ENCODE data around the gene SUV39H2. TPM values are rescaled to one million over a fixed set of nuclear protein-coding genes. Genes with fewer than 3 reads are reported as not detected.
A peak's percentile ranks its signal among the peaks of the same experiment; 100 is the strongest.
"Not testable (repeated sequence)": the region's sequence is repeated elsewhere in the genome, so short reads cannot be mapped to it uniquely, and the experiment has no call there.

The SUV39H2 gene
- total RNA-seq, 1 experiment from 2014 or later, result 6.4 TPM

DNA sequence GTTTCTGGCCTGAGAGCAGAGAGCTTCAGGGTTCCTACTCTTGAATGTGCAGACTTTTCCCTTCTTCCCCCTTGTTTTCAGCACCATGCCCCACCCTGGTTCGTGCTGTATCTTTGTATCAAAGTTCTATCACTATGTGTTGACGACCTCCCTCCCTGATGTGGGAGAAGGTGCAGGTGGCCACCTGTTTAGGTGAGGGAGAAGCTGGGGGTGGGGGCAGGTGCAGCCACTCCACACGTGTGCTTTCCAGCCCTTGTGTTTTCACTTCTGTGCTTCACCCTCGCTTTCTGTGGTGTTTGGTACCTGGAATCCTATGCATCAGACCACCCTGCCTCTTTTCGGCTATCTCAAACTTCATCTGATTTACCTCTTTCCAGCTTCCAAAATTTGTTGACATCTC lies 19.6 kb upstream of the SUV39H2 start:
- TF ChIP-seq, protein P1, sequence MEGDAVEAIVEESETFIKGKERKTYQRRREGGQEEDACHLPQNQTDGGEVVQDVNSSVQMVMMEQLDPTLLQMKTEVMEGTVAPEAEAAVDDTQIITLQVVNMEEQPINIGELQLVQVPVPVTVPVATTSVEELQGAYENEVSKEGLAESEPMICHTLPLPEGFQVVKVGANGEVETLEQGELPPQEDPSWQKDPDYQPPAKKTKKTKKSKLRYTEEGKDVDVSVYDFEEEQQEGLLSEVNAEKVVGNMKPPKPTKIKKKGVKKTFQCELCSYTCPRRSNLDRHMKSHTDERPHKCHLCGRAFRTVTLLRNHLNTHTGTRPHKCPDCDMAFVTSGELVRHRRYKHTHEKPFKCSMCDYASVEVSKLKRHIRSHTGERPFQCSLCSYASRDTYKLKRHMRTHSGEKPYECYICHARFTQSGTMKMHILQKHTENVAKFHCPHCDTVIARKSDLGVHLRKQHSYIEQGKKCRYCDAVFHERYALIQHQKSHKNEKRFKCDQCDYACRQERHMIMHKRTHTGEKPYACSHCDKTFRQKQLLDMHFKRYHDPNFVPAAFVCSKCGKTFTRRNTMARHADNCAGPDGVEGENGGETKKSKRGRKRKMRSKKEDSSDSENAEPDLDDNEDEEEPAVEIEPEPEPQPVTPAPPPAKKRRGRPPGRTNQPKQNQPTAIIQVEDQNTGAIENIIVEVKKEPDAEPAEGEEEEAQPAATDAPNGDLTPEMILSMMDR (conservative IDR thresholded peaks at IDR 0.05; ENCODE audit: low read depth, low read length), result no peak
- TF ChIP-seq EZH2 (IDR thresholded peaks at IDR 0.05; ENCODE audit: low read length, unreplicated experiment), result no peak
- TF ChIP-seq EZH2phosphoT487 (IDR thresholded peaks at IDR 0.05; ENCODE audit: borderline replicate concordance, low read length), result no peak
- Histone ChIP-seq H3F3A (ENCODE audit: low read length, unreplicated experiment) (no peaks in the 10 kb centered on the region), H3K9ac (ENCODE audit: low read length) (no peak overlapping the region), H3K9me3 (ENCODE audit: low read length) (no peaks in the 10 kb centered on the region), H3K4me1 (ENCODE audit: insufficient read depth, low read length) (no peaks in the 10 kb centered on the region), H3K9me2 (replicated peaks; ENCODE audit: low read length) (no peaks in the 10 kb centered on the region), H3K27me3 (ENCODE audit: low read length) (no peaks in the 10 kb centered on the region), H3K4me3 (ENCODE audit: low read length) (no peak overlapping the region), H2AFZ (ENCODE audit: low read length) (no peak overlapping the region), H3K4me2 (ENCODE audit: low read length) (no peak overlapping the region), H3K27ac (ENCODE audit: low read length) (no peak overlapping the region), H4K20me1 (ENCODE audit: low read length) (no peaks in the 10 kb centered on the region), H3K36me3 (ENCODE audit: low read depth, low read length) (no peaks in the 10 kb centered on the region), H3K79me2 (ENCODE audit: low read length) (no peaks in the 10 kb centered on the region)
- no TSS peak for BruUV-seq (replicated peaks)
- POLR2A ChIA-PET (ENCODE audit: unreplicated experiment), result no interaction called here
- no peak for DNase-seq
- no peak for ATAC-seq
- intact Hi-C loops (cut with micrococcal nuclease), result no loop called here
- CTCF ChIA-PET, result no interaction called here

DNA sequence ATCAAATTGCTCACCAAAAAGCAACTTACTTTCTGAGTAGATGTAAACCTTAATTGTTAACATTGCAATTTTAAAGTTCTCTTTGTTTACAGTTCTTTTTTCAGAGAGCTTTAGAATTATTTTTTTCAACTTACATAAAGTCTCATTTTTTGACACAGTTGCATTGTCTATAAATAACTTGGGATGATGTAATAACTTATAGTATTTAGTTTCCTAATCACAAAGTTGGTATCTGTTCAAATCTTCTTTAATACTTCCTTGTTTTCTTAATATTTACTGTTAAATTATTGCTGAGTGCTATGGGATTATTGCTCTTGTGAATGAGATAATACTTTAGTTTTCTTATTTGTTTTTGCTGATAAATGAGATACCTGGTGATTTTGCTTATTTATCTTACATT lies 18.9 kb upstream of the SUV39H2 start:
- TF ChIP-seq, protein P1 (conservative IDR thresholded peaks at IDR 0.05; ENCODE audit: low read depth, low read length), result no peak
- H3K9ac ChIP-seq (ENCODE audit: low read length), result no peak overlapping the region
- no TSS peak for BruUV-seq (replicated peaks)
- H3K9me2 ChIP-seq (replicated peaks; ENCODE audit: low read length), result no peaks in the 10 kb centered on the region
- no peak overlapping the region for H3K27ac ChIP-seq (ENCODE audit: low read length)
- ChIA-PET CTCF (no interaction called here), POLR2A (ENCODE audit: unreplicated experiment) (no interaction called here)
- no peak overlapping the region for H2AFZ ChIP-seq (ENCODE audit: low read length)
- no peaks in the 10 kb centered on the region for H3K4me1 ChIP-seq (ENCODE audit: insufficient read depth, low read length)
- no peaks in the 10 kb centered on the region for H4K20me1 ChIP-seq (ENCODE audit: low read length)
- H3K4me2 ChIP-seq (ENCODE audit: low read length), result no peak overlapping the region
- H3K79me2 ChIP-seq (ENCODE audit: low read length), result no peaks in the 10 kb centered on the region
- H3K9me3 ChIP-seq (ENCODE audit: low read length), result no peaks in the 10 kb centered on the region
- ATAC-seq (no peak), DNase-seq (no peak)
- H3K4me3 ChIP-seq (ENCODE audit: low read length), result no peak overlapping the region
- no peaks in the 10 kb centered on the region for H3K36me3 ChIP-seq (ENCODE audit: low read depth, low read length)
- intact Hi-C loops (cut with micrococcal nuclease), result no loop called here
- H3F3A ChIP-seq (ENCODE audit: low read length, unreplicated experiment), result no peaks in the 10 kb centered on the region
- no peaks in the 10 kb centered on the region for H3K27me3 ChIP-seq (ENCODE audit: low read length)

DNA sequence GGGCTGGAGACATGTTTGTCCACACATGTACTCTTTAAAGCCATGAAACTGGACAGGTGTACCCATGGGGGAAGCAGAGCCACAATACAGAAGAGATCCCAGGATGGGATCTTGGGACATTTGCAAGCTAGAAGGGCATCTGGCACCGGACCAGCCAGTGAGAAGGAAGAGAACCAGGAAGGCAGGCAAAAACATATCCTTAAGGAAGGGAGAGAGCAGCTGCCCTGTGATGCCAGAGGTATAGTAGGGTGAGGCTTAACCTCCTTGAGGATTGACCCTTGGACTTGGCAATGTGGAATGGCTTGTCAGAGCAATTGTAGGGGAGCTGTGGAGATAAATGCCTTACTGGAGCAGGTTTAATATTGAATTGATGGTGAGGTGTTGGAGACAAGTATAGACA lies 17.9 kb upstream of the SUV39H2 start:
- no TSS peak for BruUV-seq (replicated peaks)
- Histone ChIP-seq H4K20me1 (ENCODE audit: low read length) (no peaks in the 10 kb centered on the region), H3F3A (ENCODE audit: low read length, unreplicated experiment) (no peaks in the 10 kb centered on the region), H3K79me2 (ENCODE audit: low read length) (no peaks in the 10 kb centered on the region), H3K27me3 (ENCODE audit: low read length) (no peaks in the 10 kb centered on the region), H3K9me2 (replicated peaks; ENCODE audit: low read length) (no peaks in the 10 kb centered on the region), H3K4me3 (ENCODE audit: low read length) (no peak overlapping the region), H3K36me3 (ENCODE audit: low read depth, low read length) (no peaks in the 10 kb centered on the region), H3K9ac (ENCODE audit: low read length) (no peak overlapping the region), H3K27ac (ENCODE audit: low read length) (no peak overlapping the region), H3K4me2 (ENCODE audit: low read length) (no peak overlapping the region), H3K4me1 (ENCODE audit: insufficient read depth, low read length) (no peaks in the 10 kb centered on the region), H2AFZ (ENCODE audit: low read length) (no peak overlapping the region), H3K9me3 (ENCODE audit: low read length) (no peaks in the 10 kb centered on the region)
- POLR2A ChIA-PET (ENCODE audit: unreplicated experiment), result interaction anchor here (0.6 kb wide), 1 partner anchor 92 kb away, joined by 4 read pairs; no protein-coding TSS in a partner anchor
- ATAC-seq, result no peak
- no peak for TF ChIP-seq EZH2phosphoT487 (IDR thresholded peaks at IDR 0.05; ENCODE audit: borderline replicate concordance, low read length)
- TF ChIP-seq, protein P1 (conservative IDR thresholded peaks at IDR 0.05; ENCODE audit: low read depth, low read length), result no peak
- TF ChIP-seq EZH2 (IDR thresholded peaks at IDR 0.05; ENCODE audit: low read length, unreplicated experiment), result no peak
- CTCF ChIA-PET, result no interaction called here
- intact Hi-C loops (cut with micrococcal nuclease), result no loop called here
- DNase-seq, result no peak

DNA sequence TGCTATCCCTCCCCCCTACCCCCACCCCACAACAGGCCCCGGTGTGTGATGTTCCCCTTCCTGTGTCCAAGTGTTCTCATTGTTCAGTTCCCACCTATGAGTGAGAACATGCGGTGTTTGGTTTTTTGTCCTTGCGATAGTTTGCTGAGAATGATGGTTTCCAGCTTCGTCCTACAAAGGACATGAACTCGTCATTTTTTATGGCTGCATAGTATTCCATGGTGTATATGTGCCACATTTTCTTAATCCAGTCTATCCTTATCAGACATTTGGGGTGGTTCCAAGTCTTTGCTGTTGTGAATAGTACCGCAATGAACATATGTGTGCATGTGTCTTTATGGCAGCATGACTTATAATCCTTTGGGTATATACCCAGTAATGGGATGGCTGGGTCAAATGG lies 14.2 kb upstream of the SUV39H2 start:
- H3K4me1 ChIP-seq (ENCODE audit: insufficient read depth, low read length); H4K20me1 ChIP-seq (ENCODE audit: low read length); POLR2A ChIA-PET (ENCODE audit: unreplicated experiment); H3F3A ChIP-seq (ENCODE audit: low read length, unreplicated experiment); intact Hi-C loops (cut with micrococcal nuclease); CTCF ChIA-PET; H3K9ac ChIP-seq (ENCODE audit: low read length); H3K4me3 ChIP-seq (ENCODE audit: low read length); DNase-seq; H3K9me2 ChIP-seq (replicated peaks; ENCODE audit: low read length); H3K36me3 ChIP-seq (ENCODE audit: low read depth, low read length); H3K27me3 ChIP-seq (ENCODE audit: low read length); H3K4me2 ChIP-seq (ENCODE audit: low read length); ATAC-seq; H2AFZ ChIP-seq (ENCODE audit: low read length); H3K79me2 ChIP-seq (ENCODE audit: low read length); H3K9me3 ChIP-seq (ENCODE audit: low read length); H3K27ac ChIP-seq (ENCODE audit: low read length): not testable (repeated sequence)
- BruUV-seq (replicated peaks), result TSS peak; percentile 12

DNA sequence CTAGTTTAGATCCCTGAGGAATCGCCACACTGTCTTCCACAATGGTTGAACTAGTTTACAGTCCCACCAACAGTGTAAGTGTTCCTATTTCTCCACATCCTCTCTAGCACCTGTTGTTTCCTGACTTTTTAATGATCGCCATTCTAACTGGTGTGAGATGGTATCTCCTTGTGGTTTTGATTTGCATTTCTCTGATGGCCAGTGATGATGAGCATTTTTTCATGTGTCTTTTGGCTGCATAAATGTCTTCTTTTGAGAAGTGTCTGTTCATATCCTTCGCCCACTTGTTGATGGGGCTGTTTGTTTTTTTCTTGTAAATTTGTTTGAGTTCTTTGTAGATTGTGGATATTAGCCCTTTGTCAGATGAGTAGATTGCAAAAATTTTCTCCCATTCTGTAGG lies 13.8 kb upstream of the SUV39H2 start:
- H3K4me3 ChIP-seq (ENCODE audit: low read length); H3K79me2 ChIP-seq (ENCODE audit: low read length); BruUV-seq (replicated peaks); H3K36me3 ChIP-seq (ENCODE audit: low read depth, low read length); H2AFZ ChIP-seq (ENCODE audit: low read length); H3K4me2 ChIP-seq (ENCODE audit: low read length); H3K4me1 ChIP-seq (ENCODE audit: insufficient read depth, low read length); H3K27me3 ChIP-seq (ENCODE audit: low read length); DNase-seq; intact Hi-C loops (cut with micrococcal nuclease); POLR2A ChIA-PET (ENCODE audit: unreplicated experiment); H3K9ac ChIP-seq (ENCODE audit: low read length); H3K27ac ChIP-seq (ENCODE audit: low read length); H3F3A ChIP-seq (ENCODE audit: low read length, unreplicated experiment); H3K9me3 ChIP-seq (ENCODE audit: low read length); CTCF ChIA-PET; ATAC-seq; H4K20me1 ChIP-seq (ENCODE audit: low read length); H3K9me2 ChIP-seq (replicated peaks; ENCODE audit: low read length): not testable (repeated sequence)

All from PC-3 (cell line).